Endothelial cell of umbilical vein (primary cell): Measurements from ENCODE around the gene PTGFR. TPM values are rescaled to one million over a fixed set of nuclear protein-coding genes. Genes with fewer than 3 reads are reported as not detected.

Experiments used
- BruUV-seq: library from RNA; stranded (reverse); fragments of 400-500 nt; replicated peaks from 2 replicates; lab custom pipeline; 2021; lab: Mats Ljungman, UMichigan
- CTCF ChIA-PET: fragments of 300-600, 350-600 bp; sonication (Branson Sonifier 250); formaldehyde crosslinking; loops from one replicate; lab custom pipeline; 2021; ENCODE audit warnings: antibody characterized with exemption, inconsistent platforms; lab: Charles Lee
- POLR2A ChIA-PET: fragments of 300-600, 350-600 bp; sonication (Branson Sonifier 250); formaldehyde crosslinking; loops from one replicate; lab custom pipeline; 2021; ENCODE audit warnings: antibody characterized with exemption, inconsistent platforms; lab: Charles Lee
- DNase-seq: peaks from one replicate; pipeline ENCODE4 v3.0.0-alpha.2; 2011; ENCODE audit warnings: low read depth, low spot score
- FAIRE-seq: peaks from 2 replicates; lab custom pipeline; 2011; peaks lifted over from hg19 to GRCh38; lab: Jason Lieb, UNC
- H2AFZ ChIP-seq: 2 replicates; pipeline ENCODE4 v1.6.0; 2012; ENCODE audit warnings: low read depth, low read length, control low read depth, inconsistent platforms
- H3K27ac ChIP-seq: 2 replicates; pipeline ENCODE4 v1.5.1; 2011; ENCODE audit warnings: low read depth, mild to moderate bottlenecking, control low read depth, low read length, moderate library complexity; ENCODE audit not compliant: insufficient read depth
- H3K27me3 ChIP-seq, 2 experiments: 2 replicates each; pipeline versions ENCODE4 v1.6.0 to v1.6.1; 2011; ENCODE audit warnings: low read length in 2 of 2, mixed read lengths in 1 of 2; ENCODE audit not compliant: control insufficient read depth in 2 of 2, insufficient read depth in 2 of 2
- H3K36me3 ChIP-seq, 2 experiments: 2 replicates in 1 of 2; 3 replicates in 1 of 2; pipeline ENCODE4 v1.5.1; 2011; ENCODE audit warnings: low read length in 2 of 2, mild to moderate bottlenecking in 1 of 2, moderate library complexity in 1 of 2; ENCODE audit not compliant: control insufficient read depth in 2 of 2, insufficient read depth in 2 of 2; ENCODE audit errors: extremely low read depth in 1 of 2
- H3K4me1 ChIP-seq: 3 replicates; pipeline ENCODE4 v1.5.1; 2011; ENCODE audit warnings: mild to moderate bottlenecking, low read length; ENCODE audit not compliant: control insufficient read depth, insufficient read depth; ENCODE audit errors: extremely low read depth
- H3K4me2 ChIP-seq: 2 replicates; pipeline ENCODE4 v1.6.1; 2011; ENCODE audit warnings: low read length, control low read depth, mixed read lengths; ENCODE audit not compliant: insufficient read depth
- H3K4me3 ChIP-seq, 3 experiments: fragments of 200-600 bp in 1 of 3; sonication (generic), shearing (Covaris generic) in 1 of 3; replicated peaks in 1 of 3; 2 replicates each; pipeline ENCODE4 v1.5.1; 2011 to 2016; ENCODE audit warnings: control low read depth in 3 of 3, low read length in 3 of 3, mild to moderate bottlenecking in 2 of 3, inconsistent platforms in 1 of 3, low read depth in 1 of 3, moderate library complexity in 1 of 3; ENCODE audit not compliant: insufficient read depth in 1 of 3
- H3K79me2 ChIP-seq: 2 replicates; pipeline ENCODE4 v1.6.0; 2012; ENCODE audit warnings: low read length, inconsistent platforms; ENCODE audit not compliant: control insufficient read depth, insufficient read depth
- H3K9ac ChIP-seq: replicated peaks from 2 replicates; pipeline ENCODE3; 2011; ENCODE audit warnings: low read length, control low read depth; ENCODE audit not compliant: insufficient read depth; ENCODE audit errors: extremely low read depth
- H3K9me1 ChIP-seq: replicated peaks from 3 replicates; pipeline ENCODE4 v1.6.0; 2011; ENCODE audit warnings: mild to moderate bottlenecking, low read length; ENCODE audit not compliant: control insufficient read depth, insufficient read depth; ENCODE audit errors: extremely low read depth
- H3K9me3 ChIP-seq: replicated peaks from 2 replicates; pipeline ENCODE4 v1.5.1; 2012; ENCODE audit warnings: low read length, inconsistent platforms; ENCODE audit not compliant: control insufficient read depth, insufficient read depth
- H4K20me1 ChIP-seq: replicated peaks from 2 replicates; pipeline ENCODE3; 2011; ENCODE audit warnings: mild to moderate bottlenecking, low read length; ENCODE audit not compliant: control insufficient read depth, insufficient read depth; ENCODE audit errors: extremely low read depth
- EZH2 ChIP-seq: IDR thresholded peaks from 2 replicates; pipeline ENCODE4 v1.6.1; 2012; ENCODE audit warnings: borderline replicate concordance, low read depth, mild to moderate bottlenecking, moderate library complexity, low read length, inconsistent platforms; ENCODE audit not compliant: severe bottlenecking
- FOS ChIP-seq: IDR thresholded peaks from 2 replicates; pipeline ENCODE4 v1.6.1; 2011; ENCODE audit warnings: mild to moderate bottlenecking, low read length, moderate library complexity, borderline replicate concordance; ENCODE audit not compliant: insufficient read depth
- GATA2 ChIP-seq: IDR thresholded peaks from 2 replicates; pipeline ENCODE4 v1.7.0; 2011; ENCODE audit warnings: low read depth, mild to moderate bottlenecking, moderate library complexity, mixed read lengths, low read length; ENCODE audit not compliant: insufficient read length, insufficient read depth
- JUN ChIP-seq: IDR thresholded peaks from 2 replicates; pipeline ENCODE4 v1.6.1; 2011; ENCODE audit warnings: borderline replicate concordance, low read depth; ENCODE audit not compliant: insufficient read length, insufficient read depth
- MYC ChIP-seq: IDR thresholded peaks from one replicate; pipeline ENCODE4 v1.6.1; 2011; ENCODE audit warnings: mild to moderate bottlenecking, low read depth, low read length
- POLR2A ChIP-seq: IDR thresholded peaks from 2 replicates; pipeline ENCODE4 v1.6.1; 2012; ENCODE audit warnings: low read depth, mild to moderate bottlenecking, control low read depth, low read length
- POLR2AphosphoS5 ChIP-seq: IDR thresholded peaks from 2 replicates; pipeline ENCODE4 v1.6.1; 2012; ENCODE audit warnings: low read depth, mild to moderate bottlenecking, control low read depth, low read length, moderate library complexity; ENCODE audit not compliant: insufficient read depth
- dilution Hi-C: fragments of 300-500 bp; cut with MboI; formaldehyde crosslinking; loops from one replicate; pipeline ENCODE4 v1.15.0; 2019; ENCODE audit warnings: low sequenced_read_pairs; ENCODE audit not compliant: extremely low pct_ligation_motif_present
- intact Hi-C: fragments of 100-400 bp; cut with micrococcal nuclease; formaldehyde crosslinking; loops from one replicate; pipeline ENCODE4 v1.10.0; 2022
- polyA plus RNA-seq, 4 experiments: library from polyadenylated mRNA; depleted of rRNA in 3 of 4; stranded (reverse) in 3 of 4; unstranded in 1 of 4; fragments of >200 nt; gene quantifications; 2 replicates each; pipeline versions ENCODE4 v1.2.1 to v1.2.3, GENCODE V29; 2011 to 2012; ENCODE audit warnings: missing spikeins in 1 of 4
- total RNA-seq: library from RNA; stranded (reverse); gene quantifications from 2 replicates; pipeline ENCODE4 v1.2.3, GENCODE V29; 2021
- TF ChIP-seq, protein P1 (sequence below), 2 donors: IDR thresholded peaks; 1 replicate in 1 of 2; 2 replicates in 1 of 2; pipeline ENCODE4 v1.5.1; 2011; ENCODE audit warnings: low read length in 2 of 2, mild to moderate bottlenecking in 2 of 2, moderate library complexity in 2 of 2, control low read depth in 1 of 2, inconsistent platforms in 1 of 2, low read depth in 1 of 2; ENCODE audit not compliant: insufficient read depth in 1 of 2; ENCODE audit errors: extremely low read depth in 1 of 2
- TF ChIP-seq, protein P2 (sequence below): IDR thresholded peaks from 2 replicates; pipeline ENCODE4 v1.6.1; 2011; ENCODE audit not compliant: insufficient read depth, insufficient read length

The PTGFR gene
- total and polyA plus RNA-seq, 2 donors (not counting 3 experiments of a cell fraction or from before 2014, with no cell fraction given) = 0.11 to 0.24 TPM

DNA sequence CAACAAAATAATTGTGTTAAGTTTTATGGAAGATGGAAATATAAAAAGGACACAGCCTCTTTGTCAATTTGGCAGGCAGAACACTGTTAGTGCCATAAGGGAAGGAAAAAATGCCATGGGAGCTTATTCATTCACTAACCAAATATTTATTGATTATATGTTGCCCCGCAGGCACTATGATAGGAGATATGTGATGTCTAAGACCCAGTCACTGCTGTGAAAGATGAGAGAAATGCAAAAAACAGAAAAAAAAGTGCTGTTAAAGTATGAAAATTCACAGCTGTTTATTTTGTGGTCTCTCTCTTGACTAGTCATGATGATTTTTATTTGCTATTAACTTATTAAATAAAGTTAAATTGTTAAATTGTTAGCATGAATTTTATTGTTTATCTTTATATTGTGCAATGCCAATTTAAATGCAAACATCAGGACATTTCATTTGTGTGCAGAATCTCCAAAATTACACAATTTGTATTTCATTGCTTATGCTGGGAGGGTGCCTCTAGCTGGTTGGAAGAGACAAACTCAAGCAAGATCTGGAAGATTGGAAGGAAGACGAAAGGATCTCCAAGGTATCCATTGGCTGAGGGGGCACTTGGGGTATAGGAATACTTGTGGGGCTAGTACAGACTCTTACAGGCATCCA lies 17.8 kb upstream of the PTGFR start:
- Histone ChIP-seq H3K9me3 (no peaks in the 10 kb centered on the region), H3K79me2 (no peaks in the 10 kb centered on the region), H3K9ac (no peak overlapping the region), H3K4me3 (no peak overlapping the region), H3K36me3 (no peaks in the 10 kb centered on the region), H3K27ac (no peak overlapping the region), H2AFZ (no peak overlapping the region), H4K20me1 (no peaks in the 10 kb centered on the region), H3K4me2 (no peak overlapping the region), H3K27me3 (peaks cover 2 to 6% of the 10 kb centered on the region in 2 experiments), H3K4me1 (no peaks in the 10 kb centered on the region), H3K9me1 (no peaks in the 10 kb centered on the region)
- intact Hi-C loops = no loop called here
- no TSS peak for BruUV-seq
- FAIRE-seq (no peak), DNase-seq (no peak)
- dilution Hi-C loops = no loop called here
- CTCF ChIA-PET = no interaction called here
- POLR2A ChIA-PET = no interaction called here
- TF ChIP-seq POLR2A = no peak

DNA sequence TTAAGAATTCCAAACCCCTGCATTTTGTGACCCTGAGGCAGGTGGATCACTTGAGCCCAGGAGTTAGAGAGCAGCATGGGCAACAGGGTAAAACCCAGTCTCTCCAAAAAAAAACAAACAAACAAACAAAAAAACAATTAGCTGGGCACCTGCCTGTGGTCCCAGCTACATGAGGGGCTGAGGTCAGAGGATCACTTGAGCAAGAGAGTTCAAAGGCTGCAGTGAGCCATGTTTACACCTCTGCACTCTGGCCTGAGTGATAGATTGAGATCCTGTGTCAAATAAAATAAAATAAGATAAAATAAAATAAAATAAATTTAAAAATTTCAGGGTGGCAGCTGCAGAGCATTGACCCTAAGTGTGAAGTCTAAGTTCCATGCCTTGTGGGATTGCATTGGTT lies 16.7 kb upstream of the PTGFR start:
- TF ChIP-seq POLR2A (no peak), JUN (no peak), GATA2 (no peak), MYC (no peak), FOS (no peak), POLR2AphosphoS5 (no peak), EZH2 (no peak)
- TF ChIP-seq, protein P1, sequence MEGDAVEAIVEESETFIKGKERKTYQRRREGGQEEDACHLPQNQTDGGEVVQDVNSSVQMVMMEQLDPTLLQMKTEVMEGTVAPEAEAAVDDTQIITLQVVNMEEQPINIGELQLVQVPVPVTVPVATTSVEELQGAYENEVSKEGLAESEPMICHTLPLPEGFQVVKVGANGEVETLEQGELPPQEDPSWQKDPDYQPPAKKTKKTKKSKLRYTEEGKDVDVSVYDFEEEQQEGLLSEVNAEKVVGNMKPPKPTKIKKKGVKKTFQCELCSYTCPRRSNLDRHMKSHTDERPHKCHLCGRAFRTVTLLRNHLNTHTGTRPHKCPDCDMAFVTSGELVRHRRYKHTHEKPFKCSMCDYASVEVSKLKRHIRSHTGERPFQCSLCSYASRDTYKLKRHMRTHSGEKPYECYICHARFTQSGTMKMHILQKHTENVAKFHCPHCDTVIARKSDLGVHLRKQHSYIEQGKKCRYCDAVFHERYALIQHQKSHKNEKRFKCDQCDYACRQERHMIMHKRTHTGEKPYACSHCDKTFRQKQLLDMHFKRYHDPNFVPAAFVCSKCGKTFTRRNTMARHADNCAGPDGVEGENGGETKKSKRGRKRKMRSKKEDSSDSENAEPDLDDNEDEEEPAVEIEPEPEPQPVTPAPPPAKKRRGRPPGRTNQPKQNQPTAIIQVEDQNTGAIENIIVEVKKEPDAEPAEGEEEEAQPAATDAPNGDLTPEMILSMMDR (IDR thresholded peaks at IDR 0.05; ENCODE audit: extremely low read depth in 1 of 2, insufficient read depth in 1 of 2, low read depth in 1 of 2, low read length in 2 of 2) = no peak
- TF ChIP-seq, protein P2, sequence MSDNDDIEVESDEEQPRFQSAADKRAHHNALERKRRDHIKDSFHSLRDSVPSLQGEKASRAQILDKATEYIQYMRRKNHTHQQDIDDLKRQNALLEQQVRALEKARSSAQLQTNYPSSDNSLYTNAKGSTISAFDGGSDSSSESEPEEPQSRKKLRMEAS = no peak
- no peak for DNase-seq
- BruUV-seq = no TSS peak
- ChIA-PET POLR2A (no interaction called here), CTCF (no interaction called here)
- Histone ChIP-seq H3K4me3 (no peak overlapping the region), H3K36me3 (no peaks in the 10 kb centered on the region), H3K27me3 (peaks cover 2 to 6% of the 10 kb centered on the region in 2 experiments), H3K9me3 (no peaks in the 10 kb centered on the region), H3K9me1 (no peaks in the 10 kb centered on the region), H2AFZ (no peak overlapping the region), H4K20me1 (no peaks in the 10 kb centered on the region), H3K9ac (no peak overlapping the region), H3K79me2 (no peaks in the 10 kb centered on the region), H3K4me1 (no peaks in the 10 kb centered on the region), H3K4me2 (no peak overlapping the region), H3K27ac (no peak overlapping the region)
- intact Hi-C loops = no loop called here
- no peak for FAIRE-seq
- dilution Hi-C loops = no loop called here
